Fibroblast of peridontal ligament (primary cell): Measurements from ENCODE around the gene MYO1D.
A peak's percentile ranks its signal among the peaks of the same experiment; 100 is the strongest.
"Not testable (repeated sequence)": the region's sequence is repeated elsewhere in the genome, so short reads cannot be mapped to it uniquely, and the experiment has no call there.

Experiments used
- DNase-seq: peaks from one replicate; pipeline ENCODE4 v3.0.0-alpha.2; 2010; ENCODE audit errors: extremely low read depth

MYO1D gene

DNA sequence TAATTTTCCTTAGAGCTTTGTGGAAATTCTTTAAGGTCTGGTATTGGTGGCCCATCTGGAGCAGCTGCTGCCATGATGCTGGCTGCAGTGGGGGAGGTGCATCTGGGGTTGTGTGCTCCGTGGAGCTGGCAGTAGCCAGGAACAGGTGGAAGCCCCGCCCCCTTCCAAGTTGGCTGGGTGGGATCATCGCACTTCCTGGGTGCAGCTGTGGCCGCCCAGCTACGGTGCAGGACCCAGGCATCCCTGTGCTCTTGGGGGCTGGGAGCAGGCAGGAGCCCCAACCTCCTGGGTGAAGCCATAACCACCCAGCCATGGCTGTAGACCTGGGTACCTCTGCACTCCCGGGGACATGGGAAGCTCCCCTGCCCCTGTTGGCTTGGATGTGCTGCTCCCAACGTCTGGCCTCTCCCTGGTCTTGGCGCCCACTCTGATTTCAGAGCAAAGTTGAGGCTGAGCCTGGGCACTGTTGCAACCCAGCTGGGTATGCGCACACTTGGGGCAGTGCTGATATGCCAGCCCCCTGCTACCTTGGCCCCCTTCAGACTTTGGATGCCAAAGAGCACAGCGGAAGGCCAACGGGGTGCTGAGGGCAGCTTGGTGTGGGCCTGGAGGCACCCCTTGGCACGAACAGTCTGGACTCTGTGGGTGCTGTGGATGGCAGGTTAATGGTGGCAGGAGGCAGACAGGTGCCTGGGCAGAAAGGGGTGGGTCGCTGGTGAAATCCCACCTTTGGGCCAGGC lies 145.2 kb downstream of the MYO1D start:
- no peak for DNase-seq

DNA sequence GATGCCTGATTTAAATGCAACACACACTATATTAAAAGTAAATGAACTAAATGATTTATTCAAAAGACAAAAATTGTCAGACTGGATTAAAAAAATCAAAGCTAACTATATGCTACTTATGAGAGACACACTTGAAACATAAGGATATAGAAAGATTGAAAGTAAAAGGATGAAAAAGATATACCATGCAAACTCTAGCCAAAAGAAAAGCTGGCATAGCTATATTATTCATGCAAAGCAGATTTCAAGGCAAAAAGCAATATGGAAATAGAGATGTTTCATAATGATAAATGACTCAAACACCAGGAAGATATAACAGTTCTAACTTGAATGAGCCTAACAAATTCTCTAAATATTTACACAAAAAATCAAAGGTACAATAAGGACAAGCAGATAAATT lies 149.2 kb downstream of the MYO1D start:
- DNase-seq = no peak

DNA sequence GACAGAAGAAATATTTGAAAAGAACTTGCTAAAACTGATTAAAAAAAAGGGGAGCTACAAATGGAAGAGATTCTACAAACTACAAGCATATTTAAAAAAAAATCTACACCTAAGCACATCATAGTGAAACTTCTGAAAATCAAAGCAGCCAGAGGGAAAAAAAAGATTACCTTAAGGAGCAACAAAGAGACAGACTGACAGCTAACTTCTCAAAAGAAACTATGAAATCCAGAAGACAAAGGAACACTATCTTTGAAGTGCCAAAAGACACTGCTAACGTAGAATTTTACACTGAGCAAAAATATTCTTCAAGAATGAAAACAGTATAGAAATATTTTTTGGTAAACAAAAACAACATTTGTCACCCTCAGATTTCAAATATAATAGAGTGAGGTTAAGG lies 151.2 kb downstream of the MYO1D start:
- DNase-seq = no peak

DNA sequence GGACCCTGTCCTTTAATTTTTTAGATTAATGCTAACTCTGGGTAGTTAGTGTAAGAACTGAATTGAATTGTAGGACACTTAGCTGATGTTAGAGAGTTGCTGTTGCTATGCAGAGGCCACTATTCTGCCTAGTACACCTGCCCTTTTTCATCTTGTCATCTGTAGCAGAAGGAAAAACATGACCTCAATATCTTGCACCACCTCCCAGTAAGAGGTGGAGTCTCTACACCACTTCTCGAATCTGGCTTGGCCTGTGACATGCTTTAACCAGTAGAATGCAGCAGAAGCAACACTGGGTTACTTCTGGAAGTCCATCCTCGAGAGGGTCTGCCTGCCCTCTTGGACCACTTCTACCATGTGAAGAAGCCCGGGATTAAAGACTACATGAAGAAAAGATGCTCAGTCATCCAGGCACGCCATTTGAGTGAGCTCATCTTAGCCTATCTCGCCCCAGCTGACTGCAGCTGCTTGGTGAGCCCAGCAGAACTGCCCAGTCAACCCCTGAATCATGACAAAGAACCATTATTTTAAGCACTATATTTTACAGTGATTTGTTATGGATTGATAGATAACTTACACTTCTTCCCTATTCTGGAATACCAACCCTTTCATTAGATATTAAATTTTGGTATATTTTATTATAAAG lies 153.5 kb downstream of the MYO1D start:
- no peak for DNase-seq

DNA sequence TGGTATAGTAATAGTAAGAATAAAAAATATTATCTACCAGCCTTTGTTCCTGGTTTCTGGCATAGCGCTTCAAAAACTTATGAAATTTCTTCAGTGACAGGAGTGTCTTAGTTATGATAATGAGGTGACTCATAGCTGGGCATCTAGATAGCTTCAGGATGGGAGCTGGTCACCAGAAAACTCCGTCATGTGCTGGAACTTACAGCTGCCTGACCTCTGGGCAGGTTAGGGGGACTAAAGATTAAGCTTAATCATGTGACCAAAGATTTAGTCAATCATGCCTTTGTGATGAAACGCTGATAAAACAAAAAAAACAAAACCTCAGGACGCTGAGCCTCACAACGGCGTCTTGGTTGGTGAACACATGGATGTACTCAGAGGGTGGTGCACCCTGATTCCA lies 154.2 kb downstream of the MYO1D start:
- DNase-seq = no peak

DNA sequence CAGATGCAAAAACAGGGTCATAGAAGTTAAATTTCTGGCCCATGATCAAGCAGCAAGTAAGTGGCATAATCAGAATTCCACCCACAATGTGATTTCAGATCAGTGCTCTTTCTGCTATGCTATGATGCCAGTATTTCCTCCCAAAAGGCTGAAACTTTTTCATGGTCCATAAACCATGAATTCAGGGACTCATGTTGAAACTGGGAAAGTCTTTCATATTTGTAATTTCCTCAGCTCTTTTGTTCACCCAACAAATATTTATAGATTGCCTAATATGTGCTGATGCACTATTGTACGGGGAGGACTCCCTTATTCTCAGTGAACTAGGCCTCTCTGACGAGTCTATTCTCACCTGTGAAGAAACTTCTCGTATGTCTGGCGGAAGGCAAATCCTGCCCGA lies 156.3 kb downstream of the MYO1D start:
- DNase-seq = no peak

DNA sequence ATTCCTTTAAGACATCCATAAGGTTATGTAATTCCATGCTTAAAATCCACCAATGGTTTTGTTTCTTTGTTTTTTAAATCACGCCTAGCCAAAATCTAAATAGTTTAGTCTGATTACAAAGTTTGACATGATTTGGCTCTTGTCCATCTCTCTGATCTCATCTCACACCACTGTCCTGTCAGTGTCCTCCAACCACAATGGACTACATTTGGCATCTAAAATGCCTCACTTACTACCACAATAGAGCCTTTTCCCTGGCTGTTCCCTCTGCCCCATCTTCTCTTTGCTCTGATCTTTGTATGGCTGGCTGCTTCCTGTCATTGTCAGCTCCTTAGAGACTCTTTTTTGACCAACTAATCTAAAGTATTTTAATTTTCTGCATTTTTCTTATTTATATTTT lies 157.2 kb downstream of the MYO1D start:
- no peak for DNase-seq

DNA sequence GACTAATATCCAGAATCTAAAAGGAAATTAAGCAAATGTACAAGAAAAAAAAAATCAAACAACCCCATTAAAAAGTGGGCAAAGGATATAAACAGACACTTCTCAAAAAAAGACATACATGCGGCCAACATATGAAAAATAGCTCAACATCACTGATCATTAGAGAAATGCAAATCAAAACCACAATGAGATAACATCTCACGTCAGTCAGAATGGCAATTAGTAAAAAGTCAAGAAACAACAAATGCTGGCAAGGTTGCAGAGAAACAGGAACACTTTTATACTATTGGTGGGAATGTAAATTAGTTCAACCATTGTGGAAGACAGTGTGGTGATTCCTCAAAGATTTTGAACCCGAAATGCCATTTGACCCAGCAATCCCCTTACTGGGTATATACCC lies 162.0 kb downstream of the MYO1D start:
- DNase-seq = not testable (repeated sequence)

DNA sequence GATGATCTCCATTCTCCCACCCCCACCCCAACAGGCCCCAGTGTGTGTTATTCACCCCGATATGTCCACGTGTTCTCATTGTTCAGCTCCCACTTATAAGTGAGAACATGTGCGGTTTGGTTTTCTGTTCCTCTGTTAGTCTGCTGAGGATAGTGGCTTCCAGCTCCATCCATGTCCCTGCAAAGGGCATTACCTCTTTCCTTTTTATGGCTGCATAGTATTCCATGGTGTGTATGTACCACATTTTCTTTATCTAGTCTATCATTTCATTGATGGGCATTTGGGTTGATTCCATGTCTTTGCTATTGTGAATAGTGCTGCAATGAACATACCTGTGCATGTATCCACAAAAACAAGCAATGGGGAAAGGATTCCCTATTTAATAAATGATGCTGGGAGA lies 162.7 kb downstream of the MYO1D start:
- not testable (repeated sequence) for DNase-seq

DNA sequence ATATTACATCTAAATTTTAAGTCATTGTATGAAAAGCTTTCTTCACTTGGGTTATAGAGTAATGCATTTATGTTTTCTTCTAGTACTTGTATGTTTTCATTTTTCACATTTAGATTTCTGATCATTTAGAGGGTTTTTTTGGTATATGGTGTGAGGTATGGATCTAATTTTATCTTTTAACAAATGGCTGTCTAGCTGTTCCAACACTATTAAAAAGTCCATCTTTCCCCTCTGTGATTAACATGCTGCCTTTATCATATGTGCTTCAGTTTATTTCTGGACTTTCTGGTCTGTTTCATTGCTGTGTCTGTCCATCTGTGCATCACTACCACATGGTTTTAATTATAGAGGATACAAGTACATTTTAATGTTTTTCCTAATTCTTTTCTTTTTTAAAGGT lies 163.8 kb downstream of the MYO1D start:
- DNase-seq = peak; percentile 1

DNA sequence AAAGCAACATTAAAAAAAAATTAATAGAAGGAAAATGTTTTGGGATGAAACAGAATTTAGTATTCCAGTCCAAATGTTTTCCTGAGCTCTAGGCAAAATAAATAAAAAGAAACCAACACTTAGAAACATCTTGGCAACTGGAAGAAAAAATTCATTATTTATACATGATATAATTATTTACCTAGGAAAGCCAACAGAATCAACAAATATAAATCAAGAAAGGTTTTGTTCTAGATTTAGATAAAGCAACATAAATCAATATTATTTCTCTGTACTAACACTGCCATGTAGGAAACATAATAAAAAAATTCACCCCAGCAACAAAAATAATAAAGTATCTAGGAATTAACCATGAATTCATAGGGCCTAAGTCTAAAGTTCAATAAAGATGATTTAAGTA lies 167.4 kb downstream of the MYO1D start:
- no peak for DNase-seq

DNA sequence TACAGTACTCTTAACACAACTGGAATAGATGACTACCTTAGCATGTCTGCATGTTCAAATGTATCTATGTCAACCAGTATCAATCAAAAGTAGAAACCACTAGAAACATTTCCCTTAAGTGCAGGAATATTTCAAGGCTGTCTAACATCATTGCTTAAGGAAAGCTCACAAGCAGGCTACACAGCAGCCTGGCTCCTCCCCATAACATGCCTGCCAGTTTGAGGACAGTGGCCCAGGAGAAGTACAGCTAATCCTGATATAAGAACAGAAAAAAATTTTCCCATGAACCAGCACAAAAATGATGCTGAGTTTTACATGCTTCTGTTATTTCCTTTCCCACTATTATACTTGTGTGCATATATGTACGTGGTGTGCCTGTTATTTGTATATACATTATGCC lies 175.1 kb downstream of the MYO1D start:
- DNase-seq = no peak

DNA sequence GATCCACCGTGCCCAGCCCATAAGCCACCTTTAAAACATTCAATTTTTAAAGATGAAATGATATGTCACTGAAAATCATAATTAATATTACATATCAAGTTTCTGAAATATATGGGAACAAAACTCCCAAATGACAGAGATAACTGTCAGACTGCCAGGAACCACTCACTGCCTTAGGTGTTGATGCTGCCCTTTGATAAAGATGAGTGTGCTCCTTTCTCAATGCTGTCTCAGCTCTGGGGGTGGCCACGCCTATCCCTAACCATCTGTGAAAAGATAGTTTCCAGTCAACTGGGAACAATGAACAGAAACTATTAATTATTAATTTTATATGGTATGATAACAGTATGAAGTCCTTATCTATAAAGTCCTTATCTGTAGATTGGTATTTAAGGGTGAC lies 177.7 kb downstream of the MYO1D start:
- DNase-seq = no peak

DNA sequence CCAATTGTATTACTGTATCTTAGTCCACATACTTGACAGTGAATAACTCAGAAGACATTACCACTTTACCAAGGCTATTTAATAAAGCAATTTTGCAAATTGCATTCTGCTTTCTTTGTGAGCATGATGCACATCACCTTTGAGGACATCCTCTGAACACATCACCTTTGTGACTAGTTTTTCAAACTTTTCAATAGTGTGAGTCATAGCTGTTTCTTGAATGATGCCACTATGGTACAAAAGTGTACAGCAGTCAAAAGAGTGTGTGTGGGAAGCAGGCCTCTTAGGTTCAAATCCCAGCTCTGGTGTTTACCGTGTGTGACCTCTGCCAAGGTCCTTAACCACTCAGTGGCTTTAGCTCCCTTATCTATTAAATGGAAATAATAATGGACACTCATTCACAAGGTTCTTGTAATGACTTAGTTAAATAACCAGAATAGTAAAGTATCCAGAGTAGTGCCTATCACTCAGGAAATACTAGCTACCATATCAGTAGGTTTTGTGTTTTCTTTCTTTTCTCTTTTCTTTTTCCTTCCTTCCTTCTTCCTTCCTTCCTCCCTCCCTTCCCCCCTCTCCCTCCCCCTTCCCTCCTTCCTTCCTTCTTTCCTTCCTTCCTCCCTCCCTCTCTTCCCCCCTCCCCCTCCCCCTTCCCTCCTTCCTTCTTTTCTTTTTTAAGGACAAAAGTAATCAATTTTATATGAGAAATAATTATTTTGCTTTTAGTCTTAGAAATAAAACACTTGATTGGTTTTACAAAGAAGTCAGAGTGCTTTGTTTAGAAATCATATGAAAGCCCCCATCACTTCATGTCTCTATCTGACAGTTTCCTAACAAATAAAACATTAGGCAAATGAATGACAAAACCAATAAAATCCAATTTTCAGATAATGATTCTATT lies 178.9 kb downstream of the MYO1D start:
- no peak for DNase-seq

DNA sequence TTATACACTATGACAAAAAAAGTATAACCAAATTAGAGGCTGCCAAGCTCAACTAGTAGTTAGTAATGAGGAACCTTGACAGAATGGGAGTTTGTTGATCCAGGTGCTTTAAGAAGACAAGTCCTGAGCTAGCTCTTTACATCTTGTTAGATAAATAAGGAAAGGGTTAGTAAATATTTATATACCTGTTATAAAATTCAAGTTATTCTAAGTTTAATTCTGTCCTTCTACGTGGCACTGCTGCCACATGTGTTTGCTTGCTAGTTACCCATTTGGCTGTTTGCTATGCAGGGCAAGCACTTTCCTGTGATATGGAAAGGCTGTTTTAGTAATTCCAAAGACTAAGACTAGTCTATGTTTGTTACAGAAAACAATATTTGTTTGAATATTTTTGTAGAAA lies 180.5 kb downstream of the MYO1D start:
- no peak for DNase-seq

DNA sequence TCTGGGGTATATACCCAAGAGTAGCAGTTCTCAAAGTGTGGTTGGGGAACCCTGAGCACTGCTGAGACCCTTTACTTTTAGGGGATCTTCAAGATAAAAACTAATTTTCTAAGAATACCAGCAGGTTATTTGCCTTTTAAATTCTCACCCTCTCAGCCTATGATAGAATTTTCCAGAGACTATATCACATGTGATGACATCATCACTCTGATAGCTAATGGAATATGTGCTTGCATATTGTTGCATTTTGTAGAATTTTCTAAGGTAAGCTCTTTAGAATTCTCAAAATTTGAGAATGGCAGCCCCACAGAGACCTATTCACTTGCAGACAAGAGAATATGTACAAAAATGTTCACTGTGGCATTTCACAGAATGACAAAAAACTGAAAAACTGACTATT lies 181.1 kb downstream of the MYO1D start:
- no peak for DNase-seq

DNA sequence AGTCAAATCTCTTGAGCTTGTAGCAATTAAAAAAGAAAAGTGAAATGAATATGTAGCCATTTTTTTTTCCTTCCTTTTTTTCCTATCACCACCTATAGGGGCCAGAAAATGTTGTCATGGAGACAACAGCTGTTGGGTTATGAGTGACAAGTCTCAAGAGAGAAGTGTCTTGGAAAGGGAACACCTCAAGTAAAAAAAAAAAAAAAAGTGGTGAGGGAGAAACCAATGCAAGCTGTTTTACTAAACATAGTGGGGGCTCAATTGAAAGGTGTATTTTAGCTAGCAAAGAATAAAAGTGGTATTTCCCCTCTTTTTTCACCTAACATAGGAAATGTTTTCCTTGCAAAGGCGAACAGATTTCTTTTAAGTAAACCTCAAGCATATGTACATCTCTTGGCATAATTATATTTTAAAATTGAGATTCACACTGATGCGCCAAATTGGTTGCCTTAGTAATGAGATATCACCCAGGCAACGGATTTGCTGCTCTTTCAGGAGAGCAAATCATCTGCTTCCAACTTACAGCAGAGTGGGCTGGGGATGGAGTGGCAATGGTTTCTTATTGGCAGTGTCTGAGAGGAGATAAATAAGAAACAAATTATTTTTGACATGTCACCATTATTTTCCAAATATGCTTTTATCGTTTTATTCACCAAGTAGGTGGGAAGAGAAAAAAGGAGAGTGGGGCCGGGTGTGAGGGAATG lies 183.6 kb downstream of the MYO1D start:
- no peak for DNase-seq

DNA sequence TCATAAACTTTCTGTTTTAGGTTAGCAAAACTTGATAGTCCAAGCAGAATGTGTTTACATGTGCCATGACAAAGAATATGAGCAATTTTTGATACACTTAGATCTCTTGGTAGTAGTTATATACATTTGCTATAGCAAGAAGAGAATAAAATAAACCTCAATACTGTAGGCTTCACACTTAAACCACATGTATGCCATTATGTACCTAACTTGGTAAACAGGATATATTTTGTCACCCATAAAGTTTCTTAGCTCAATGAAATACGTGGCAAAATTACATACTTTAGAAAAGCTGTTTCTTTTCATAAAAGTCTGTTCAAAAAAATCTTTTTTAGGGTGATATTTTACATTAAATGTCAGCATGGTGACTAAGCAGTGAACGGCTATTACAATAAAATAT lies 184.7 kb downstream of the MYO1D start:
- DNase-seq = no peak

DNA sequence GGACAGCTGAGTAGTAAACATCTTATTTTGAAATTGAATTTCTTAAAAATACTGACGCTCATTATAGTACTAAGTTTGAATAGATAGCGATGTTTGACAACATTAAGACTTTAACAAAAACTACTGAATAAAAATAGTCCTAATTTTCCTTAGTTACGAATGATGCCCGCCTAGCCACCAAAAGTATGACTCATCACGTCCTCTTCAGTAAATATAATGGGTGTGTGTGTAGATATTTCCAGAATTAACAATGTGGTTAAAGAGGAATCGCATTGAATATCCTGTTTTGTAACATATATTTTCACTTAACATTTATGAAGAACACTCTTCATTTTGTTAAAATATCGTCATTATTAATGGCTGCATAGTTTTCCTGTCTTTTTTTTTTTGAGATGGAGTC lies 187.6 kb downstream of the MYO1D start:
- DNase-seq = no peak

DNA sequence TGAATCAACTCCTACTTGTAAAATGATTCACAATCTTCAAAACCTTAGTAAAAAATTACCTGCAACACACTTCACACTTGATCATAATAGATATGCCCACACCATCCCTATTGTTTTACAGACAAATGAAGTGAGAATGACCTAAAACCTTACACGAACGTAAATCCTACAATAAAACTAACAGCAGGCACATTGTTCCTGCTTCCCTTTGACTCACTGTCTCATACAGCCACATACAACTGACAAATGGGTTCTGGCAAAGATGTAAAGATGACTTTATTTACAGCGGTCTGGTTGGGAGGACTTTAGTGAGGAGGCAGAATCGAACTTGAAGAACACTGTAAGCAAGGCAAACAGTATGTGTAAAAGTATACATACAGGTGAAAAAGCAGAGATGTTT lies 188.7 kb downstream of the MYO1D start:
- DNase-seq = no peak

DNA sequence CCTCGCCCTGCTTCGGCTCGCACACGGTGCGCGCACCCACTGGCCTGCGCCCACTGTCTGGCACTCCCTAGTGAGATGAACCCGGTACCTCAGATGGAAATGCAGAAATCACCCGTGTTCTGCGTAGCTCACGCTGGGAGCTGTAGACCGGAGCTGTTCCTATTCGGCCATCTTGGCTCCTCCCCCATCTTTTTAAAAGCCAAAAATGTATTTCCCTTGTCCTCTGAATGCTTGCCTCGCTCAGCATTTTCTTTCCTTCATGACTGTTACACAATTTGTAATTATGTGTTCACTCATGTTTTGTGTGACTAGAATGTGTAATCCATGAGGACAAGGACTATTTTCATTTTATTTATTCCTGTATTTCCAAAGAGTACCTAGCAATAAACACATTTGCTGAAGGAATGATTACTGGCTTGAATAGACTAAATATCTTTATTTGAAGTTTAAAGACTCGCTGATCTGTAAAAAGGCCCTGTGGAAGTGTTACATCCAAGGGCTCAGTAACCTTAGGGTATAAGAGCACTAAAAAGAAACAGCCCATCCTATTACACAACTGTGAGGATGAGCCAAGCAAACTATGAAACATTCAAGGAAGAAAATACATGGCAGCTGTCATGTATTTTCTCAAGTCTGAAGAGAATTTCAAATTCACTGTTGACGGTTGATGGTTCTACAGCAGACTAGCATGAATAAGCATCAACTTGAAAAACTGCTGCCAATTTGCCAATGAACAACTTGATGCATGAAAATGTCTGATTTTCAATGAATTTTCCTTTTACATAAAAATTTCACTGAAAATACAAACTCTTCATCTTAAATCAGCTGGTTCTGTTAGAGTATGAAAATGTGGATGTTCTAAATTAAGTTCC lies 192.6 kb downstream of the MYO1D start:
- no peak for DNase-seq
